Sigmoid colon (tissue), 4 donors: Measurements from ENCODE around the gene PRSS1.

Source experiments
- CTCF ChIP-seq, 4 experiments: fragments of 450-650 bp in 3 of 4; fragments of 200-600 bp in 1 of 4; IDR thresholded peaks; one replicate each; pipeline ENCODE4 v1.5.1; 2016 to 2019; ENCODE audit warnings: antibody characterized with exemption in 4 of 4, mild to moderate bottlenecking in 3 of 4, moderate library complexity in 2 of 4
- POLR2A ChIP-seq, 2 donors: fragments of 450-650 bp; IDR thresholded peaks; one replicate each; pipeline ENCODE4 v1.6.1; 2016; ENCODE audit warnings: antibody characterized with exemption in 2 of 2, mild to moderate bottlenecking in 2 of 2, moderate library complexity in 2 of 2
- POLR2AphosphoS5 ChIP-seq, 4 donors: sonication (generic); formaldehyde crosslinking; IDR thresholded peaks; one replicate each; pipeline ENCODE4 v1.6.1; 2017; ENCODE audit warnings: antibody characterized with exemption in 4 of 4

- TF ChIP-seq CTCF (IDR thresholded peaks at IDR 0.05) (no peak), POLR2A (IDR thresholded peaks at IDR 0.05) (no peak), POLR2AphosphoS5 (IDR thresholded peaks at IDR 0.05) (no peak)
These were observed 43.9 kb downstream of the PRSS1 start for GRCh38 chr7:142793156-142793555.
